HTERT RPE-1 (cell line): ENCODE data around the gene TRAM2.

Source experiments
- in situ Hi-C: fragments of 300-500 bp; cut with MboI; formaldehyde crosslinking; loops from 4 replicates; pipeline ENCODE4 v1.14.3; 2020; ENCODE audit warnings: low sequenced_read_pairs

Gene TRAM2

GRCh38 chr6:52571099-52571755 lies 5.6 kb downstream of the TRAM2 start:
- in situ Hi-C loops = no loop called here

- in situ Hi-C loops = no loop called here
Observed at GRCh38 chr6:52570291-52570700, 6.6 kb downstream of the TRAM2 start.

- in situ Hi-C loops = no loop called here
Observed at GRCh38 chr6:52568320-52568719, 8.5 kb downstream of the TRAM2 start.

- in situ Hi-C loops = no loop called here
Observed at GRCh38 chr6:52566853-52567279, 10.0 kb downstream of the TRAM2 start.

GRCh38 chr6:52566201-52566600 lies 10.7 kb downstream of the TRAM2 start:
- in situ Hi-C loops = no loop called here

- in situ Hi-C loops = no loop called here
Observed at GRCh38 chr6:52564856-52565255, 12.0 kb downstream of the TRAM2 start.

GRCh38 chr6:52562911-52563310 lies 13.9 kb downstream of the TRAM2 start:
- in situ Hi-C loops = no loop called here

GRCh38 chr6:52560462-52560861 lies 16.4 kb downstream of the TRAM2 start:
- in situ Hi-C loops = no loop called here

GRCh38 chr6:52558266-52559000 lies 18.4 kb downstream of the TRAM2 start:
- in situ Hi-C loops = no loop called here

- in situ Hi-C loops = no loop called here
Observed at GRCh38 chr6:52557389-52558265, 19.2 kb downstream of the TRAM2 start.

- in situ Hi-C loops = no loop called here
Observed at GRCh38 chr6:52555518-52556233, 21.2 kb downstream of the TRAM2 start.

GRCh38 chr6:52554684-52555280 lies 22.1 kb downstream of the TRAM2 start:
- in situ Hi-C loops = no loop called here

GRCh38 chr6:52553719-52554118 lies 23.1 kb downstream of the TRAM2 start:
- in situ Hi-C loops = no loop called here

- in situ Hi-C loops = no loop called here
Observed at GRCh38 chr6:52553158-52553557, 23.7 kb downstream of the TRAM2 start.

- in situ Hi-C loops = no loop called here
Observed at GRCh38 chr6:52552278-52552643, 24.6 kb downstream of the TRAM2 start.

- in situ Hi-C loops = no loop called here
Observed at GRCh38 chr6:52551483-52552277, 25.2 kb downstream of the TRAM2 start.

- in situ Hi-C loops = no loop called here
Observed at GRCh38 chr6:52550870-52551269, 26.0 kb downstream of the TRAM2 start.

GRCh38 chr6:52550014-52550575 lies 26.8 kb downstream of the TRAM2 start:
- in situ Hi-C loops = no loop called here

- in situ Hi-C loops = no loop called here
Observed at GRCh38 chr6:52549428-52549827, 27.4 kb downstream of the TRAM2 start.
